NOMO-1 treated with DMSO at 0.1 percent for 48 hours (cell line): Measurements from ENCODE around the gene CELF2.

Source experiments
- DNase-seq: peaks from one replicate; lab custom pipeline; 2025; ENCODE audit not compliant: unreplicated experiment; lab: John Stamatoyannopoulos, UW

Gene CELF2

GRCh38 chr10:11057018-11057417 is 39.3 kb downstream of the CELF2 start:
- no peak for DNase-seq

DNA sequence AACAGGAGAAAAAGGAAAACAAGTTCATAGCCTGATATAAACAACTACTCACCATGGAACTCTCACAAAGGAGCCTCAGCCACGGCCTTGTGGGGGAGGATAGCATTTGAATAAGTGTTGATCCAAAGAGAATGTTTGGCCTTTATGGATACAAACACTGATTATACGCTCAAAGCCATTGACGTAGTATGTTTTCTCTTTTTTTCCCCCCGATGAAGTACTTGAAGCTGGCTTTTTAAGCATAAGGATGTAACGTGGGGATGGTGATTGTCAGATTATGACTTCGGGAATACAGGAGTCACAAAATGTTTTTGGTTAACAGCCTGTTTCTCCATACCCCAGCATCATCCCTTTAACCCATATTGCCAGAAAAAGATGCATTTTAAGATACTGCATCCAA is 39.8 kb downstream of the CELF2 start:
- DNase-seq: no peak

DNA sequence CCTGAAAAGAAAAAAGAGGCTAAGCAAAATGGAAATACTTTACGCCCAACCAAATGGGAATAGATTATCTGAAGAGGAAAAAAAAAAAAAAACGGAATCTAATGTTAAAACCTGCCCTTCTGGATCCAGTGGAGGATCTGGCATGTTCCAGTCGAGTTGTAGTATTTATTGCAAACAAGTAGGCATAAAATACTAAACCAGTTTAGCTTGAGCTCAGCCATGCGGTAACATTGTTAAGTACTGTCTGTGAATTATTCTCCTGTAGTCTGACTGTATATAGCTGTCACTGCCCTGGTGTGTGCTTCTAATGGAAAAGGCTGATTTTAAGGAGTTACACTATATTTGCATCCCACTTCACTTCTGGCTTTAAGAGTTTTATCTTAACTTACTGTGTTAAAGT is 40.3 kb downstream of the CELF2 start:
- DNase-seq: no peak

DNA sequence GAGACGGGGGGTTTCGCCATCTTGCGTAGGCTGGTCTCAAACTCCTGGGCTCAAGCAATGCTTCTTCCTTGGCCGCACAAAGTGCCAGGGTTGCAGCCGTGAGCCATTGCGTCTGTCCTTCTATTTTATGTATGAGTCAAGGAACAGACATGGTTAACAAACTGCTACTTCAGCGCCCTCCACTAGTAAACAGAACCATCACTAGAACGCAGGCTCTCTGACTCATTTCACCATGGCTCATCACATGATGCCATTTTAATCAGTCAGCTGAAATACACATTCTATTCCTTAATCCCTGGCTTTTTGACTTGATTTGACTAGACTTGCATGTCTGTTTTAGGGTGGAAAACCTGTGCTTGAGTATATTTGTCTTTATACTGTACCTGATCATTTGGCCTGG is 41.3 kb downstream of the CELF2 start:
- no peak for DNase-seq

DNA sequence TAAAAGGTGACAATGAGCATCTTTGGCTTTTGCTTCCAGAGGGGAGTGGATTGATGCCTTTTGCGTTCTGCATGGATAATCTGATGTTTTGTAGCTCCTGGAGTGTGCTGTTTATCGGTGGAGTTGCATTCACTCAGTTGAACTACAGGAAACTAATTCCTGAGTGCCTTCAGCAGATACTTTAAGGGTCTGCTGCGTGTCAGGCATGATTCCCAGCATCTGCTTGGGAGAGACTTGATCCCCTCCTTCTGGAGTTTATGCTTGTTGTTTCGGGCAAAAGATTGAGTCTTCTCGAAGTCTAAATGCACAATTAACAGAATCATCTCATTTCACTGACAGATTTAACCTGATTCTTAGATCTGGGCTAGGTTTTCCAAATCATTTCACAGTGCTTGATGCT is 46.2 kb downstream of the CELF2 start:
- no peak for DNase-seq

- no peak for DNase-seq
These were observed 47.2 kb downstream of the CELF2 start for GRCh38 chr10:11064832-11065231.

DNA sequence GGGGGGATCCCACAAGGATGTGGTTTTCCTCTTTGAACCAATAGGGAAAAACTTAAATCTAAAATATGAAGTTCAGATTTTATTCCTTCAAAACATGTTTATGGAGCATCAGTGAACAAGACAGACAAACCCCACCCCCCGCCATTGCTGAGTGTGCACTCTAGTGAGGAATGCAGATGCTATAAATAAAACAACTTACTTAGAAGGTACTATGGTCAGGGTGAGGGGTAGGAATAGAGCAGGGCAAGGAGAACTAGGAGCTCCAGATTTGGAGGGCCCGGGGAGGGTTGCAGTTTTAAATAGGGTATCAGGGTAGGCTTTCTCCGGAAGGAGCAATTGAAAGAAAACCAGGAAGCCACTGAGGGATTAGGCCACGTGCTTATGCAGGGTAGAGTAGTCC is 47.9 kb downstream of the CELF2 start:
- no peak for DNase-seq

DNA sequence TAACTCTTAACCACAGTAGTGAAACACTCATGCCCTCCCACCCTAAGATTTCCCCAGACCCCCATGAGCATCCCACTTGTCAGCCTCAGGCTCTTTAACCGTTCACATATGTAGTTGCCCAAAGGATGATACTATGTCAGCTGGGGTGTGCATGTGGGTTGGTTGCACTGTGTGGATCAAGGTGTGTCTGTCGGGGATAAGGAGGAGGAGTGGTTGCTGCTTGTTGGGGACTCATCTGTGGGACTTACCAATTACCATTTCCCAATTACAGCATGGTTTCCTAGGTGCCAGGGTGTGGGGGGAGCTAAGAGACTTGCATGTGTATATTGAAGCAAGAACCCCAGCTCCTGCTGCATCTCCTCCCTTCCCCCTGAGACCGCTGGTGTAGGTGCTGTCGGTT is 48.8 kb downstream of the CELF2 start:
- DNase-seq: no peak

DNA sequence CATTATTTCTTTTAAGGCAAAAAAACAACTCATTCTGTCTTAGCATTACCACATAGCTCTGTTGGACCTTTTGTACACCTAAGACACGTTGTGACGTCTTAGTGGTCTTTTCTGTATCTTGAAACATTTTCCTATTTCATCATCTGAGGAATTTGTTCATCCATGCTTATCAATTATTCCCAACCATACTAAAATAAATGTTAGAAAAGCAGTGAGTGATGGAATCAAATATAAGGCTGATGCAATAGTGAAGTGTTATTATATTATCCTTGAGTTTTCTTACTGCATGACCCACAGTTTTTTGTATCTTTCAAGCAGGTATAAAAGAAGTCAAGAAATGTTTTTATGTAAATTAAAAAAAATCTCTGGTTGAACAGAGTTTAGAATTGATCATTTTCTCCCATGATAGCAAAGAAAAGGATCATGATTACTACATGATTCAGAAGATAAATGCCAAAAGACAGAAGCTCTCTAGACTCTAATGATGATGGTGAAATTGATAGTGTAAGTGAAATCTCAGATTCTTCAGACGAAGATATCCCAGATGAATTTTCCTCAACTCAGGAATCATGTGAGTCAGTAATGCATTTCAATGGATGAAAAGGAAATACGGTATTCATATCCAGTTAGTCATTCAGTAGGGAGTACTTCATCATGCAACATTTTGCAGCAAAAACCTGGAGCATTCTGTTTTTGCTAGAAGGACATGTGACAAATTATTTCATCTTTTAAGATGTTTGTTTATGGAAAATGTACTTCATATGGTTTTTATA is 51.4 kb downstream of the CELF2 start:
- DNase-seq: no peak

GRCh38 chr10:11073410-11073809 is 55.7 kb downstream of the CELF2 start:
- DNase-seq: no peak

DNA sequence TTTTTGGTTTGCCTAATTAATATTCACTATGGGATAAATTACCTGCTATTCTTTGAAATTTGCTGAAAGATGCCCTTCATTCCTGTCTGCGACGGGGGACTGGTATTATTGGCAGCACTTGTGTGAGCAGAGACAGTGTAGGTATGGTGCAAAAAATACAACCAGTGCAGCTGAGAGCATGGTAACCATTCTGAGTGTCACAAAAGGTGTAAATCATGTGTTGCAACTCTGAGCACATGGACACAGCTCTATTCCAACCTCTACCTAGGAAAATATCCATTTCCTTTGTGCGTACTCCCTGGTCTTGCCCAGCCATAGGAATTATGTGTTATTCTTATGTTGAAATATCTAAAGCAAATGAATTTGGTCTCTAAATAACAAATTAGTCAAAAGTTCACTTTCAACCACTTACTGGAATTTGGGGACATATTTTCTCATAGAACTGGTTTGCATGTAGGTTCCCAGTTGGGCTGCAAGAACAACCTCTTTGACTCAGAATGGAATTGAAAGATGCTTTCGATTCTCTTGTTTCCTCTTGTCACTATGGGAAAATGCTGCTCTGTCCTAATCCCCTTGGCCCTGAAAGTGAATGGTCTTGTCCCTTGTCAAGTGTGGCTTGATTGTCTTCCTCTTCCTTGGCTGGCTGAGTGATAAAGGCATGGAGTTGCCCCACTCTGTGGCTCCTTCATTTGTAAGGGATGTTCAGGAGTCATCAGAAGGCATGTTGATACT is 57.0 kb downstream of the CELF2 start:
- no peak for DNase-seq

DNA sequence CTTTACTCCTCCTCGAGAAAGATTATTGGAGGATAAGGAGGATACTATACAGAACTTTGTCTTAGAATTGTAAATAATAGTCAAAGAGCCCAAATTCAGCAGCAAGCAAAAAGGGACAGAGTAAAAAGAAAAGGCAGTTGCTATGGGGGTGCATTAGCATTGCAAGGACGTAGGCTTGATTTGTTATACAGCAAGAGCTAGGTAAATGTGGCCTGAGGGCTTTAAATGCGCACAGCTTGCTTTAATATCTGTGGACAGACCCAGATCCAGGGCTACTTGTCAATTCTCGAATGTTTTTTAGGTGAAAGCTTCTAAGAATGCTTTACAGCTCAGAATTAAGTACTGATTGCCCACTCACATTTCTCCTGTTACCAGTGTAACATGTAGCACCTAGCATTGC is 58.5 kb downstream of the CELF2 start:
- no peak for DNase-seq

GRCh38 chr10:11080564-11080984 is 62.9 kb downstream of the CELF2 start:
- DNase-seq: no peak

GRCh38 chr10:11081408-11081807 is 63.7 kb downstream of the CELF2 start:
- no peak for DNase-seq

GRCh38 chr10:11082526-11082925 is 64.9 kb downstream of the CELF2 start:
- no peak for DNase-seq

- DNase-seq: no peak
These were observed 65.4 kb downstream of the CELF2 start for GRCh38 chr10:11083051-11083450.

- no peak for DNase-seq
These were observed 67.9 kb downstream of the CELF2 start for GRCh38 chr10:11085545-11085944.

DNA sequence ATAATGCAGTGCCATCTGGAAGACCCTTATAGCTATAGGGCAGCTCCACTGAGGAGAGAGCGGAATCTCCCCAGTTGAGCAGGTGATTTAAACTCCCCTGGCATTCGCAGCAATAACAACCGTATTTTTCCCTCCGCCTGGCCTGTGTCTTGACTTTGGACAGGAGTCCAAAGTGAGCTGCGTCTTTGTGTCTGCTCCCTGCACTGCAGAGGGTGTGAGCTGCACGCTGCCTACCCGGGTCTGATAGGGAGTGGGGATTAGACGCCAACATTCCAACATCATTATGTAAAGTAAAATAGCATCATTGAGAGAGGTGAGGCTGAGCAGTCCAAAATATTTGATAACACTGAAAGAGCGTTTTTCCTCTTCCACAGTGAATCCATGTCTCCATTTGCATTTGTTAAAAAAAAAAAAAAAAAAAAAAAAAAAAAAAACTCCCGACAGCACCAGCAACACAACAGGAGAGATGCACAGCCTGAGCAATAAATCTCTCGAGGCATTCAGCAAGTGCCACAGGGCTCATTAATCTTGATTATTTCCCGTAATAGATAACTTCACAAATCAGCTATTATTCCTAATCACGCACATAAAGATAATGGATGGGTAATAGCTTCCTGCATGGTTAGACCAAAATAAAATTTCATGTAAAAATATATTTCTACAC is 68.6 kb downstream of the CELF2 start:
- DNase-seq: no peak

DNA sequence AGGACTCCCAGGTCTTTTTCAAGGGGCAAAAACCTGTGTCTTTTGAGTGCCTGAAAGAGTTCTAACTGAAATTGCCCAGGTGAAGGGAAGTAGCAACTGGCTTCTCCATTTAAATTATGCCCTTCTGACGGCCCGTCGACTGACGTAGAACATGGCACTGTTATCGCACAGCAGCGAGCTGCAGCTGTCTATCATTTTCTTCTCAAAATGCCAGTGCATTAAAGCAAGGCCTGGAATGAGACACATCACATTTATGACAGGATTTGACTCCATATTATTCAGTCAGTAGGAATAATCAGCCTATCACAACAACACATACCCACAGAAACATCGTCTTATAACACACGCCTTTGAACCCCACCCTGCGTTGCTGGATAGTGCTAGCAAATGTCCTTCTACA is 69.7 kb downstream of the CELF2 start:
- DNase-seq: no peak

GRCh38 chr10:11088709-11089108 is 71.0 kb downstream of the CELF2 start:
- DNase-seq: no peak

DNA sequence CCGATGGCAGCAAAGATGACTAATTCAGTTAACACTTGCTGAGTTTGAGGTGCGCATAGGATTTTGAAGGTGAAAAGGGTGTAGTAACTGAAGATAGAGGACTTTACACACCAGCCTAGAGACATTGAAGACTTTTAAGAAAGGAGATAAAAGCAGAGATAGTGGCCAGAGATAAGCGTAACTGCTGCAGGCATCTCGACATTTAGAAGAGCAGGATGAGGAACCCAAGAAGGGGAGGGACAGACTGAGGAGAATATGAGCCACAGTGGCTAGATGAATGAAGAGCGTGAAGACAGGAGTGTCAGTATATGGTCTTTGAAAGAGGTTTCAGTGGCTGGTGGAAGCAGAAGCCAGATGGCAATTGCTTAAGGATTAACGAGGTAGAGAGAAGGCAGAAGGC is 71.6 kb downstream of the CELF2 start:
- no peak for DNase-seq

GRCh38 chr10:11091517-11092102 is 73.9 kb downstream of the CELF2 start:
- no peak for DNase-seq
